HepG2 (cell line): ENCODE results near the gene PRPF38A. TPM values are rescaled to one million over a fixed set of nuclear protein-coding genes. Genes with fewer than 3 reads are reported as not detected.

Experiments used
- AGO2 ChIP-seq: fragments of 200-400 bp; formaldehyde crosslinking; optimal IDR thresholded peaks from 2 replicates; pipeline ENCODE3; 2017; ENCODE audit warnings: mild to moderate bottlenecking, low read depth, low read length, moderate library complexity
- ARID2 ChIP-seq: sonication (generic); formaldehyde crosslinking; IDR thresholded peaks from 2 replicates; pipeline ENCODE4 v1.8.1; 2022; ENCODE audit warnings: mild to moderate bottlenecking, missing genetic modification reagents, borderline replicate concordance
- ARID4A ChIP-seq: sonication (generic); formaldehyde crosslinking; IDR thresholded peaks from 2 replicates; pipeline ENCODE4 v1.5.0; 2020; ENCODE audit warnings: mild to moderate bottlenecking, missing genetic modification reagents, borderline replicate concordance
- FOXK2 ChIP-seq: fragments of 450-650 bp; IDR thresholded peaks from 2 replicates; pipeline ENCODE4 v1.6.1; 2016
- GFI1 ChIP-seq: sonication (generic); formaldehyde crosslinking; IDR thresholded peaks from 2 replicates; pipeline ENCODE4 v1.5.0; 2020; ENCODE audit warnings: missing genetic modification reagents, mild to moderate bottlenecking, borderline replicate concordance
- HDAC6 ChIP-seq: fragments of 200-600 bp; sonication (generic); IDR thresholded peaks from 2 replicates; pipeline ENCODE4 v1.7.0; 2017; ENCODE audit warnings: mild to moderate bottlenecking, antibody characterized with exemption, low read length, low read depth
- HNF4A ChIP-seq: sonication (generic); formaldehyde crosslinking; IDR thresholded peaks from 2 replicates; pipeline ENCODE4 v1.4.0; 2020; ENCODE audit warnings: missing genetic modification reagents
- JUND ChIP-seq: sonication (generic); formaldehyde crosslinking; IDR thresholded peaks from 2 replicates; pipeline ENCODE4 v1.8.0; 2022; ENCODE audit warnings: mild to moderate bottlenecking, missing genetic modification reagents
- KDM4B ChIP-seq: sonication (generic); formaldehyde crosslinking; IDR thresholded peaks from 2 replicates; pipeline ENCODE4 v1.4.0; 2020; ENCODE audit warnings: missing genetic modification reagents
- MTA1 ChIP-seq: sonication (generic); formaldehyde crosslinking; IDR thresholded peaks from 2 replicates; pipeline ENCODE4 v1.4.0; 2020; ENCODE audit warnings: missing genetic modification reagents, mild to moderate bottlenecking, borderline replicate concordance
- MTA3 ChIP-seq: sonication (generic); formaldehyde crosslinking; IDR thresholded peaks from 2 replicates; pipeline ENCODE4 v1.4.0; 2020; ENCODE audit warnings: missing genetic modification reagents
- PAXIP1 ChIP-seq: sonication (generic); formaldehyde crosslinking; conservative IDR thresholded peaks from 2 replicates; pipeline ENCODE4 v1.4.0; 2020; ENCODE audit warnings: mild to moderate bottlenecking, missing genetic modification reagents, moderate library complexity
- RAD51 ChIP-seq: fragments of 450-650 bp; IDR thresholded peaks from 2 replicates; pipeline ENCODE4 v1.6.1; 2016; ENCODE audit warnings: borderline replicate concordance
- RFX3 ChIP-seq: IDR thresholded peaks from 2 replicates; pipeline ENCODE4 v1.6.1; 2016; ENCODE audit warnings: missing biosample characterization, missing genetic modification reagents
- SALL1 ChIP-seq: sonication (generic); formaldehyde crosslinking; IDR thresholded peaks from 2 replicates; pipeline ENCODE4 v1.8.0; 2022; ENCODE audit warnings: mild to moderate bottlenecking, missing genetic modification reagents
- SP2 ChIP-seq: sonication (generic); formaldehyde crosslinking; IDR thresholded peaks from 2 replicates; pipeline ENCODE4 v1.5.1; 2020; ENCODE audit warnings: mild to moderate bottlenecking, missing genetic modification reagents
- TEAD3 ChIP-seq: optimal IDR thresholded peaks from 2 replicates; pipeline ENCODE3; 2016; ENCODE audit warnings: borderline replicate concordance
- TSC22D2 ChIP-seq: sonication (generic); formaldehyde crosslinking; IDR thresholded peaks from 2 replicates; pipeline ENCODE4 v1.5.1; 2020; ENCODE audit warnings: missing genetic modification reagents, mild to moderate bottlenecking, borderline replicate concordance
- ZBTB38 ChIP-seq: sonication (generic); formaldehyde crosslinking; IDR thresholded peaks from 2 replicates; pipeline ENCODE4 v1.5.1; 2020; ENCODE audit warnings: mild to moderate bottlenecking, missing genetic modification reagents
- ZNF557 ChIP-seq: sonication (generic); formaldehyde crosslinking; IDR thresholded peaks from 2 replicates; pipeline ENCODE4 v1.4.0; 2020; ENCODE audit warnings: missing genetic modification reagents
- ZNF574 ChIP-seq: sonication (generic); formaldehyde crosslinking; IDR thresholded peaks from 2 replicates; pipeline ENCODE4 v1.4.0; 2020; ENCODE audit warnings: missing genetic modification reagents
- polyA plus RNA-seq, 8 experiments: library from polyadenylated mRNA; depleted of rRNA in 3 of 8; stranded (reverse) in 7 of 8; unstranded in 1 of 8; fragments of >200 nt; fragmentation: Illumina TruSeq in 4 of 8; extraction: Trizol in 4 of 8; gene quantifications; 2 replicates each; pipeline versions ENCODE4 v1.2.1 to v1.2.3, GENCODE V29; 2011 to 2016; ENCODE audit warnings: low read depth in 4 of 8, missing spikeins in 1 of 8, mixed read lengths in 1 of 8; ENCODE audit not compliant: insufficient read depth in 1 of 8
- total RNA-seq, 5 experiments: library from RNA; depleted of rRNA; stranded (reverse); fragments of >200 nt; fragmentation: Illumina TruSeq; extraction: Trizol; gene quantifications; 2 replicates each; pipeline ENCODE4 v1.2.3, GENCODE V29; 2016; ENCODE audit warnings: low read depth in 1 of 5

PRPF38A gene
- total and polyA plus RNA-seq, 2 of the 13 experiments (the other 11 are each of a cell fraction or from before 2014, with no cell fraction given): 18.3 to 45.5 TPM

- TF ChIP-seq ZNF574 (CRISPR knock-in tag) (0 out of 2 replicates have a peak, but pooled peaks have one; percentile 16), KDM4B (CRISPR knock-in tag) (no peak), ARID2 (CRISPR knock-in tag) (no peak), JUND (CRISPR knock-in tag) (no peak), SP2 (no peak), SALL1 (CRISPR knock-in tag) (peak; percentile 23), RFX3 (CRISPR knock-in tag) (no peak), FOXK2 (no peak), RAD51 (no peak), TEAD3 (CRISPR knock-in tag) (peak; percentile 69), ARID4A (CRISPR knock-in tag) (peak; percentile 43; the same call in 1 of the 2 replicates), TSC22D2 (CRISPR knock-in tag) (no peak), MTA1 (CRISPR knock-in tag) (0 out of 2 replicates have a peak, but pooled peaks have one; percentile 21), PAXIP1 (CRISPR knock-in tag) (0 out of 2 replicates have a peak, but pooled peaks have one; percentile 25), HDAC6 (no peak), GFI1 (CRISPR knock-in tag) (no peak), MTA3 (CRISPR knock-in tag) (no peak), ZNF557 (CRISPR knock-in tag) (no peak), ZBTB38 (CRISPR knock-in tag) (peak; percentile 67), AGO2 (peak; percentile 56), HNF4A (CRISPR knock-in tag) (peak; percentile 32; the same call in 1 of the 2 replicates)
Observed at GRCh38 chr1:52355847-52356505, 48.4 kb upstream of the PRPF38A start (continued).
